ENCODE results near the gene TES.

TES gene

DNA sequence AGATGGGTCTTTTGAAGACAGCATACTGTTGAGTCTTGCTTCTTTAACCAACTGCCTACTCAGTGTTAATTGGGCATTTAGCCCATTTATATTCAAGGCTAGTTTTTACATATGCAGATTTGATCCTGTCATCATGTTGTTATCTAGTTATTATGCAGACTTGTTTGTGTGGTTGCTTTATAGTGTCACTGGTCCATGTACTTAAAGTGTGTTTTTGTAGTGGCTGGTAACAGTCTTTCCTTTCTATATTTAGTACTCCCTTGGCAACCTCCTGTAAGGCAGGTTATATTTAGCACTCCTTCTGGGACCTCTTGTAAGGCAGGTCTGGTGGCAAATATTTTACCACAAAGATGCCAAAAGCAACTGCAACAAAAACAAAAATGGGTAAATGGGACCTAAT, 66.7 kb downstream of the TES start:
- H3K4me1 ChIP-seq = no peaks in the 10 kb centered on the region
- H3K27ac ChIP-seq = no peak overlapping the region
- H3K9me3 ChIP-seq (ENCODE audit: control insufficient read depth, low read length) = no peaks in the 10 kb centered on the region
- H3K79me2 ChIP-seq = no peaks in the 10 kb centered on the region
- H3K4me2 ChIP-seq (ENCODE audit: low read length) = no peak overlapping the region
- H3K4me3 ChIP-seq (ENCODE audit: low read depth, low read length) = no peak overlapping the region
- H2AFZ ChIP-seq = no peak overlapping the region
- no peaks in the 10 kb centered on the region for H3K36me3 ChIP-seq (ENCODE audit: control insufficient read depth, insufficient read depth, low read length)
- H3K9ac ChIP-seq = no peak overlapping the region
- TF ChIP-seq, protein P1, sequence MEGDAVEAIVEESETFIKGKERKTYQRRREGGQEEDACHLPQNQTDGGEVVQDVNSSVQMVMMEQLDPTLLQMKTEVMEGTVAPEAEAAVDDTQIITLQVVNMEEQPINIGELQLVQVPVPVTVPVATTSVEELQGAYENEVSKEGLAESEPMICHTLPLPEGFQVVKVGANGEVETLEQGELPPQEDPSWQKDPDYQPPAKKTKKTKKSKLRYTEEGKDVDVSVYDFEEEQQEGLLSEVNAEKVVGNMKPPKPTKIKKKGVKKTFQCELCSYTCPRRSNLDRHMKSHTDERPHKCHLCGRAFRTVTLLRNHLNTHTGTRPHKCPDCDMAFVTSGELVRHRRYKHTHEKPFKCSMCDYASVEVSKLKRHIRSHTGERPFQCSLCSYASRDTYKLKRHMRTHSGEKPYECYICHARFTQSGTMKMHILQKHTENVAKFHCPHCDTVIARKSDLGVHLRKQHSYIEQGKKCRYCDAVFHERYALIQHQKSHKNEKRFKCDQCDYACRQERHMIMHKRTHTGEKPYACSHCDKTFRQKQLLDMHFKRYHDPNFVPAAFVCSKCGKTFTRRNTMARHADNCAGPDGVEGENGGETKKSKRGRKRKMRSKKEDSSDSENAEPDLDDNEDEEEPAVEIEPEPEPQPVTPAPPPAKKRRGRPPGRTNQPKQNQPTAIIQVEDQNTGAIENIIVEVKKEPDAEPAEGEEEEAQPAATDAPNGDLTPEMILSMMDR (IDR thresholded peaks at IDR 0.05) = no peak
- no peaks in the 10 kb centered on the region for H3K27me3 ChIP-seq (ENCODE audit: control insufficient read depth, insufficient read depth, low read length)

DNA sequence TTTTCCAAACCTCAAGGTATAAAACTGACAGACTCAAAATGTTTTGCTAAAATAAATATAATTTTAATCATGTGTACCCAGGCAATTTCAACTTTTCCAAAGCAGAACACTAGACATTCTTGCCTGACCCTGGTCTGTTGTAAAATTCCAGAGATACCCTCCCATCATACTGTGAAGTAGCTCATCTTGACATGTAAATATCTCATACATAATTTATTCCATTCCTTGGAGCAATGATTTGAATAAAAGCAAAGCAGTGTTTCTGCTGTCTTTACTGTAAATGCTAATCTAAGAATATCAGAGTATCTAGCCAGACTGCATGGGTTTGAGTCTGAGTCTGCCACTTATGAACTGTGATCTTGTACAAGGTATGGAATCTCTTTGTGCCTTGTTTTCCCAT, 68.9 kb downstream of the TES start:
- H3K27me3 ChIP-seq (ENCODE audit: control insufficient read depth, insufficient read depth, low read length) = no peaks in the 10 kb centered on the region
- no peaks in the 10 kb centered on the region for H3K9me3 ChIP-seq (ENCODE audit: control insufficient read depth, low read length)
- H2AFZ ChIP-seq = no peak overlapping the region
- H3K36me3 ChIP-seq (ENCODE audit: control insufficient read depth, insufficient read depth, low read length) = no peaks in the 10 kb centered on the region
- H3K79me2 ChIP-seq = no peaks in the 10 kb centered on the region
- TF ChIP-seq, protein P1 (IDR thresholded peaks at IDR 0.05) = no peak
- no peak overlapping the region for H3K27ac ChIP-seq
- no peak overlapping the region for H3K4me2 ChIP-seq (ENCODE audit: low read length)
- no peak overlapping the region for H3K9ac ChIP-seq
- no peaks in the 10 kb centered on the region for H3K4me1 ChIP-seq
- no peak overlapping the region for H3K4me3 ChIP-seq (ENCODE audit: low read depth, low read length)

DNA sequence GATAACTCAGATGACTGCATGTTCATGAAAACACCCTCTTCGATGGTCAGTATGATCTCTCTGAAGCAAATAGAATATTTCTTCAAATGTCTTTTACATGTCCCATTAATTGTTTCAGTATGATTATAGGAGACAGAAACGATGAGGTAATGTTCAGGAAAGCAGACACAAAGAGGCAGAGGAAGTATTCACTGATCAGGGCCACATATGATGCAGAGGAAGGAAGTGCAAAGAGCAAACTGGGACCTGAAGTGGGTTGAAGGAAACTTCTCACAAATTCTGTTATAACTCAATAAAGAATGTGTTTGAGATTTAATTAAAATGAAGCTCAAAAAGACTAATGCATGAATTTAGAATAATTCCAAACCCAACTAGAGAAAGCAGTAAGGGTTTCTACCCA, 70.5 kb downstream of the TES start:
- H3K4me1 ChIP-seq = no peaks in the 10 kb centered on the region
- H3K9me3 ChIP-seq (ENCODE audit: control insufficient read depth, low read length) = no peaks in the 10 kb centered on the region
- H3K9ac ChIP-seq = no peak overlapping the region
- no peak overlapping the region for H3K4me2 ChIP-seq (ENCODE audit: low read length)
- H2AFZ ChIP-seq = no peak overlapping the region
- no peaks in the 10 kb centered on the region for H3K79me2 ChIP-seq
- no peak overlapping the region for H3K27ac ChIP-seq
- H3K27me3 ChIP-seq (ENCODE audit: control insufficient read depth, insufficient read depth, low read length) = no peaks in the 10 kb centered on the region
- no peak overlapping the region for H3K4me3 ChIP-seq (ENCODE audit: low read depth, low read length)
- TF ChIP-seq, protein P1 (IDR thresholded peaks at IDR 0.05) = no peak
- H3K36me3 ChIP-seq (ENCODE audit: control insufficient read depth, insufficient read depth, low read length) = no peaks in the 10 kb centered on the region

DNA sequence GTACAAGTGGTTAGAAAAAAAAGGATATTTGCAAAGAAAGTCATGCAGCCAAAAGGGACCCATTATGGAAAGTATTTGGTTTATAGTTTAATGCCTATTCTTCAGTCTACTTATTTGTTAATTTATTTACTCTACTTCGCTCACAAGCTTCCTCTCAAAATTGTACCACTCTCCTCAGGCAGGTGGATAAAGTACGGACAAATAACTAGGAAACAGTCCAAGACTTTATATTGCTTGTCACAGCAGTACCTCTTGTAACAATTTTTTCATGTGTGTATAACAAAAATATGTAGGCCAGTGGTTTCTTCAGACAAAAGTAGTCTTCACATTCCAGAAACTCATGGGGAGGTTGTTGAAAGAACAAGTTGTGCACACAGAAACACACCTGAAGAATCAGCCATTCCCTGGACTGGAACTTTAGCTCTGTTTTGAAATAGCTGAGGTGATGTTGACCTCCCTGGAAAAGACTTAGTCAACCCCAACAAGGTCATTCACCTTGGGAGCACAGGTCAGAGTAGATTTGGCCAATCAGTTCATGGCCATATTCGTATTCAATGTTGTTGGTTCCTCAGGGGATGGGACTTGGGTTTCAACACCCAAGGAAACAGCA, 73.4 kb downstream of the TES start:
- Histone ChIP-seq H3K36me3 (ENCODE audit: control insufficient read depth, insufficient read depth, low read length) (no peaks in the 10 kb centered on the region), H3K9ac (no peak overlapping the region), H2AFZ (no peak overlapping the region), H3K9me3 (ENCODE audit: control insufficient read depth, low read length) (no peaks in the 10 kb centered on the region), H3K4me3 (ENCODE audit: low read depth, low read length) (no peak overlapping the region), H3K27me3 (ENCODE audit: control insufficient read depth, insufficient read depth, low read length) (no peaks in the 10 kb centered on the region), H3K79me2 (no peaks in the 10 kb centered on the region), H3K4me2 (ENCODE audit: low read length) (no peak overlapping the region), H3K4me1 (no peaks in the 10 kb centered on the region), H3K27ac (no peak overlapping the region)
- TF ChIP-seq, protein P1 (IDR thresholded peaks at IDR 0.05) = no peak

DNA sequence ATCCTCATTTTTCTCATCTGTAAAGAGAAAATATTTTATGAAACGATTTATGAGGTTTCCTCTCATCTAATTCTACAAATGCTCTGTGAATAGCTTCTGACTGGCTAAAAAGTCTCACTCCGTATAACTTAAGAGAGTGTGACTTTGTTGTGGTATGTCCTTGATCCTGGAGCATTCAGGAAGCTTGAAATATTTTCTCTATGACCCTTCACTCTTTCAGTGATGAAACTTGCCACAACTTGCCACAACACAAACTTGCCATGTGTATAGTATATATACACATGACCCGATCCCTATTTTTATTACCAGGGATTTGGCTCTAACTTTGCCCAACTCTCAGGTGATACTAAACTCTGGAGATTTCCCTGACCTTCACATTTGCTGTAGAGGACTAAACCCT, 74.1 kb downstream of the TES start:
- no peak overlapping the region for H3K4me2 ChIP-seq (ENCODE audit: low read length)
- H3K79me2 ChIP-seq = no peaks in the 10 kb centered on the region
- H3K9me3 ChIP-seq (ENCODE audit: control insufficient read depth, low read length) = no peaks in the 10 kb centered on the region
- H3K36me3 ChIP-seq (ENCODE audit: control insufficient read depth, insufficient read depth, low read length) = no peaks in the 10 kb centered on the region
- TF ChIP-seq, protein P1 (IDR thresholded peaks at IDR 0.05) = no peak
- no peaks in the 10 kb centered on the region for H3K27me3 ChIP-seq (ENCODE audit: control insufficient read depth, insufficient read depth, low read length)
- H3K4me1 ChIP-seq = no peaks in the 10 kb centered on the region
- no peak overlapping the region for H3K27ac ChIP-seq
- H2AFZ ChIP-seq = no peak overlapping the region
- no peak overlapping the region for H3K9ac ChIP-seq
- H3K4me3 ChIP-seq (ENCODE audit: low read depth, low read length) = no peak overlapping the region

Measured in parathyroid adenoma (tissue), 2 donors.